Coronary artery (tissue), 2 donors: ENCODE measurements around the gene REV3L.

Experiments
- DNase-seq: peaks from one replicate; pipeline ENCODE4 v3.0.0-alpha.2; 2017; ENCODE audit warnings: low spot score
- H3K27ac ChIP-seq, 2 donors: fragments of 200-600 bp; sonication (generic); one replicate each; pipeline ENCODE4 v1.5.1; 2016 to 2019
- H3K4me3 ChIP-seq: fragments of 200-600 bp; sonication (generic); 2 replicates; pipeline ENCODE4 v1.5.1; 2016; ENCODE audit warnings: mild to moderate bottlenecking, moderate library complexity
- TF ChIP-seq, protein P1 (sequence below): fragments of 200-600 bp; sonication (generic); IDR thresholded peaks from one replicate; pipeline ENCODE4 v1.5.1; 2019; ENCODE audit warnings: antibody characterized with exemption

Gene REV3L

DNA sequence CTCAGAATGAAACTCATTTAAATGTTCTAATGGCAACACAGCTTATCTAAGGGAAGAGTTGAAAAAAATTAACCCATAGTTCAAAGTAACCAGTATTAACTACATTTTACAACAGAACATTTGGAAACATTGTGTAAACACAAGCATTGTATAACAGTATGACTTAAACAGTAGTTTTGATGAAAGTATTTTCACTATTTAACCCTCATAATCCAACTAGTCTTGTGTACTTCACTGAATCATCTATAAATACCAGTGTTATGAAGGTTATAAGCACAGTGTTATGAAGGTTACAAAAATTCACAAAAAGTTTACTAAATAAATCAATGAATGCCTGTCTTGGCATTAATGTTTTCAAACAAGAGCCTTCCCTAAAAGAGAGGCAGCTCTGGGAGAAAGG is 66.5 kb downstream of the REV3L start:
- no peak for DNase-seq
- H3K27ac ChIP-seq = no peak overlapping the region
- TF ChIP-seq, protein P1, sequence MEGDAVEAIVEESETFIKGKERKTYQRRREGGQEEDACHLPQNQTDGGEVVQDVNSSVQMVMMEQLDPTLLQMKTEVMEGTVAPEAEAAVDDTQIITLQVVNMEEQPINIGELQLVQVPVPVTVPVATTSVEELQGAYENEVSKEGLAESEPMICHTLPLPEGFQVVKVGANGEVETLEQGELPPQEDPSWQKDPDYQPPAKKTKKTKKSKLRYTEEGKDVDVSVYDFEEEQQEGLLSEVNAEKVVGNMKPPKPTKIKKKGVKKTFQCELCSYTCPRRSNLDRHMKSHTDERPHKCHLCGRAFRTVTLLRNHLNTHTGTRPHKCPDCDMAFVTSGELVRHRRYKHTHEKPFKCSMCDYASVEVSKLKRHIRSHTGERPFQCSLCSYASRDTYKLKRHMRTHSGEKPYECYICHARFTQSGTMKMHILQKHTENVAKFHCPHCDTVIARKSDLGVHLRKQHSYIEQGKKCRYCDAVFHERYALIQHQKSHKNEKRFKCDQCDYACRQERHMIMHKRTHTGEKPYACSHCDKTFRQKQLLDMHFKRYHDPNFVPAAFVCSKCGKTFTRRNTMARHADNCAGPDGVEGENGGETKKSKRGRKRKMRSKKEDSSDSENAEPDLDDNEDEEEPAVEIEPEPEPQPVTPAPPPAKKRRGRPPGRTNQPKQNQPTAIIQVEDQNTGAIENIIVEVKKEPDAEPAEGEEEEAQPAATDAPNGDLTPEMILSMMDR = no peak
- no peak overlapping the region for H3K4me3 ChIP-seq

DNA sequence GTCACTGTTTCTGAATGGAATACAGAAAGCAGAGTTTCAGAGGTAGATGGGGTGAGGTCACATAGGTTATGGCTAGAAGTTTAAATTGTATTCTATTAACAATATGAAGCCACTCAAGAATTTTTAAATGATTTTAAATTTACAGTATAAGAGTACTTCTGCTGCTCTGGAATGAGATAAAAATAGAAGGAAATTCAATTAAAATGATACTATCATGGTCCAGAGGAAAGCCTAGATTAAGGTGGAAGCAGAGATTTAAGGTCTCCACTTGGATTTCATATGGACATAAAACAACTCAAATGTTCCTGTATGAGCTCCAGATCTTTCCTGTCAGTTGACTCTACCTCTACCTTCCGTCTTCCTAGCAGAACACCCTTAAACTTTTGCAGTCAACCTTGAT is 68.6 kb downstream of the REV3L start:
- Histone ChIP-seq H3K4me3 (no peak overlapping the region), H3K27ac (no peak overlapping the region)
- no peak for DNase-seq
- TF ChIP-seq, protein P1 = no peak

DNA sequence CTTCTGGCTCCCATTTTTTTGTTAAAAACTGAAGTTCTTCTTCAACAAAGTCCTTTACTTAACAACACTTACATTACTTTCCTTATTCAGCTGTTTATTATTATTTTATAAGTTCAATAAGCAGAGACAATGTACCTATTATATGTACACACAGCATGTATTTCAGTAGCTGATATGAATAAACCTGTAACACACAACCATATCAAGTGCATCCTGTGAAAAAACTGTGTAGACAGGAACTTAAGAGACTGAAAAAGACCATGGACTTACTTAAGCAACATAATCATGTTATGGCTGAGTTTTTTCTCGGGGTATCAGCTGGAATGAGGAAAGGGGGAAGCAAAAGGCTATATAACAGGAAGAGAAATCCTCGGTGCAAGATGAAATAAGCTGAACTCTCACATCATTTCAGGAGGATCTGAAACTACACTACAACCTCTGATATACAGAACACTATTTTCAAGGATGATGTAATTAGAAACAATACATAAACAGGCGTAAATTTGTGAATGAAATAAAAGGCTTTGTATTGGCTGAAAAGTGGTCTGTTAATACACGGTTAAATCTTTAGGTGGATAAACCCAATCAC is 70.9 kb downstream of the REV3L start:
- no peak overlapping the region for H3K27ac ChIP-seq
- DNase-seq = no peak
- TF ChIP-seq, protein P1 = no peak
- no peak overlapping the region for H3K4me3 ChIP-seq

DNA sequence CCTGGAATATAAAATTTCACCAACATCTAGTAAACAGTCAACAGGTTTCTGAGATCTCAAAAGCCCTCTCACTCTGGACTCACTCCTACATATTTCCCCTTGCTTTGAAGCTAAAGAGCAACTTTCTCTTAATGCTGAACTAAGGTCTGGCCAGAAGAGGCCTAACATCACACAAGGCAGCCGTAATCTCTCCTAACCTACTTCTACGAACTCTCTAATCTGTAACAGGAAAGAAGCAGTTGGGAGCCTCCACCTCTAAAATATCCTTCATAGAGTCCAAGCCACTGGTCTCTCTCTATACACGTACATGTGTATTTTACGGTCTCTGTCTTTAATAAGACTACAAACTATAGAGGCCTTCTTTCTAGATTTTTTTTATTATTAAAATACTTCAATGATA is 72.0 kb downstream of the REV3L start:
- Histone ChIP-seq H3K27ac (no peak overlapping the region), H3K4me3 (no peak overlapping the region)
- no peak for DNase-seq
- TF ChIP-seq, protein P1 = no peak

DNA sequence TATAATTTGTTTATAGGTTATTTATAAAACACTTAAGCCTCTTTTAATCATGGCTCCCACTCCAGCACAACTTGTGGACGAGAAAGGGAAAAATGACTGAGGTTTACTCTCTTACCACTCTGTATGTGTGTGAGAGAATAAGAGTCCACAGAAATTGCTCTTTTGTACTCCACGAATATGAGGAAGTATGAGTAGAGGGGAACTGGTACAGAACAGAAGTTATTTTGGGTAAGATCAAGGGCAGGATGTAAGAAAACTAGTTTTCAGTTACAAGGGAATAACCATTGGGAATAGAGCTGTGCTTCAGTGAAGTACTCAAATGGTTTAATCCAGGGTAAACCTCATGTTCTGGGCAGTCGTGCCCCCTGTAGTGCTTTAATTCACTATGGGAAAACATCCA is 72.6 kb downstream of the REV3L start:
- no peak for DNase-seq
- Histone ChIP-seq H3K4me3 (no peak overlapping the region), H3K27ac (peak overlapping the region in 1 of 2 donors; percentile 58)
- TF ChIP-seq, protein P1 = no peak

DNA sequence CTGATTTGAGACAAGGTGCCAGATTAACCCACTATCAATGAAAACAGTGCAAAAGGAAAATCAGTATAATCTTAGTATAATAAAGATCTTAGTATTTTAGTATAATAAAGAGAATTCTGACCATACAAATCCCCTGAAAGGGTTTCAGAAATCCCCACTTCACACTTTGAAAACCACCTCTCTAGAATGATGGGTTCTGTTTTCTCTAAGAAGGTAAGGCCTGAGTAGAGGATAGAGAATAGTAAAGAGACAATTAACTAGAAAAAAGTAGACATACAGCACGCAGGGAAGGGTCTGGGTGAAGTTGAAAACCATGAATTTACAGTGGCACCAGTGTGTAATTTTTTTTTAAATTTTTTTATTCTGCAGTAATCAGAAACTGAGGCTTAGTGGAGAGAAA is 73.6 kb downstream of the REV3L start:
- H3K4me3 ChIP-seq = no peak overlapping the region
- TF ChIP-seq, protein P1 = no peak
- no peak overlapping the region for H3K27ac ChIP-seq
- no peak for DNase-seq

DNA sequence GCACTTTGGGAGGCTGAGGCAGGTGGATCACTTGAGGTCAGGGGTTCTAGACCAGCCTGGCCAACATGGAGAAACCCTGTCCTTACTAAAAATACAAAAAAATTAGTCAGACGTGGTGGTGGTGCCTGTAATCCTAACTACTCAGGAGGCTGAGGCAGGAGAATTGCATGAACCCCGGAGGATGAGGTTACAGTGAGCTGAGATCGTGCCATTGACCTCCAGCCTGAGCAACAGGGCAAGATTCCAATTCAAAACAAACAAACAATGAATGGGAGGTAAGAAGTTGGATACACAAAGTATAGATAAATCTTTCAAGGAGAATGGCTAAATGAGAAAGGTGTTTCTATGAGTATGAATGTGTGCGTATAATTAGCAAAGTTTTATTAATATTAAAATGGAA is 75.3 kb downstream of the REV3L start:
- Histone ChIP-seq H3K4me3 (no peak overlapping the region), H3K27ac (no peak overlapping the region)
- DNase-seq = no peak
- TF ChIP-seq, protein P1 = no peak
